Mammary epithelial cell (primary cell): ENCODE results near the gene UBAC2.

Experiments used
- EZH2 ChIP-seq: IDR thresholded peaks from 2 replicates; pipeline ENCODE4 v1.6.1; 2012; ENCODE audit warnings: low read length, inconsistent platforms, borderline replicate concordance
- TF ChIP-seq, protein P1 (sequence below), 2 donors: IDR thresholded peaks in 1 of 2; conservative IDR thresholded peaks in 1 of 2; 2 replicates each; pipeline ENCODE4 v1.5.1; 2011 to 2012; ENCODE audit warnings: inconsistent platforms in 2 of 2, low read length in 2 of 2, mild to moderate bottlenecking in 2 of 2, control low read depth in 1 of 2, low read depth in 1 of 2; ENCODE audit not compliant: insufficient read depth in 1 of 2; ENCODE audit errors: extremely low read depth in 1 of 2

DNA sequence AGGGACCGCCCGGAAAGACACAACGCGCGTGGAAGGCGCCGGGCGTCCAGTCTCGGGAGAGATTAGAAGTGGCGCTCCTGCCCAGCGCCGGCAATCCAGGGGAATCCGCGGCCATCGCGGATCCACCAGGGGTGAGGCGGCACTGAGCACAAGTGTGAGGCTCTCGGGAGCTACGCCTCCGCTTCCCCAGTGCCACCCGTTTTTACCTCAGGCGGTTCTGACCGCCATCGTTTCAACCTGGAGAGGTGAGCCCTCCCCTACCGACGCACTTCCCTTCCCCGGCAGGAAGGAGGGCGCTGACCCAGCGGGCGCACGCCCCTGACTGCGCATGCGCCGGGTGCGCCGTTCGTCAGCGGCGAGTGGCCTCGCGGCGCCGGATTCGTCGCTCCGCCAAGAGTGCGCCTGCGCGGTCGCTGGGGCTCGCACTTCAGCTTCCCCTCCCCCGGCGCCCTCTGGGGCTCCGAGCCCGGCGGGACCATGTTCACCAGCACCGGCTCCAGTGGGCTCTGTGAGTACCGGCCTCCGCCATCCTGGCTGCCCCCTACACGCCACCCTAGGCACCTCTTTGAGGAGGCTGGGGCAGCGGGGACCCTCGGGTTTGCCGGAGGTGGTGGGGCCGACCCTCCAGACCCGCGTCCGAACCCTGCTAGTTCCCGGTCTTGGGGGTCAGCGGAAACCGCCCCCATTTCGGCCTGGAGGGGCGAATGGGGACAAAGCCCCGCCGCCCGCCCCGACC, at the start of gene UBAC2:
- TF ChIP-seq, protein P1, sequence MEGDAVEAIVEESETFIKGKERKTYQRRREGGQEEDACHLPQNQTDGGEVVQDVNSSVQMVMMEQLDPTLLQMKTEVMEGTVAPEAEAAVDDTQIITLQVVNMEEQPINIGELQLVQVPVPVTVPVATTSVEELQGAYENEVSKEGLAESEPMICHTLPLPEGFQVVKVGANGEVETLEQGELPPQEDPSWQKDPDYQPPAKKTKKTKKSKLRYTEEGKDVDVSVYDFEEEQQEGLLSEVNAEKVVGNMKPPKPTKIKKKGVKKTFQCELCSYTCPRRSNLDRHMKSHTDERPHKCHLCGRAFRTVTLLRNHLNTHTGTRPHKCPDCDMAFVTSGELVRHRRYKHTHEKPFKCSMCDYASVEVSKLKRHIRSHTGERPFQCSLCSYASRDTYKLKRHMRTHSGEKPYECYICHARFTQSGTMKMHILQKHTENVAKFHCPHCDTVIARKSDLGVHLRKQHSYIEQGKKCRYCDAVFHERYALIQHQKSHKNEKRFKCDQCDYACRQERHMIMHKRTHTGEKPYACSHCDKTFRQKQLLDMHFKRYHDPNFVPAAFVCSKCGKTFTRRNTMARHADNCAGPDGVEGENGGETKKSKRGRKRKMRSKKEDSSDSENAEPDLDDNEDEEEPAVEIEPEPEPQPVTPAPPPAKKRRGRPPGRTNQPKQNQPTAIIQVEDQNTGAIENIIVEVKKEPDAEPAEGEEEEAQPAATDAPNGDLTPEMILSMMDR (conservative IDR thresholded peaks at IDR 0.05 in 1 of 2, IDR thresholded peaks at IDR 0.05 in 1 of 2; ENCODE audit: extremely low read depth in 1 of 2, insufficient read depth in 1 of 2, low read depth in 1 of 2, low read length in 2 of 2), result no peak
- TF ChIP-seq EZH2, result no peak
